AG04449 (cell line): ENCODE data around the gene TRHDE.

Experiments
- CTCF ChIA-PET: fragments of 350-600 bp; formaldehyde crosslinking; extraction: SDS; loops from one replicate; lab custom pipeline; 2021; ENCODE audit warnings: antibody characterized with exemption; lab: Yijun Ruan, JAX
- POLR2A ChIA-PET: fragments of 400-600, 350-600 bp; formaldehyde crosslinking; extraction: SDS; loops from one replicate; lab custom pipeline; 2020; ENCODE audit warnings: antibody characterized with exemption, inconsistent platforms; lab: Yijun Ruan, JAX
- DNase-seq: peaks from one replicate; pipeline ENCODE4 v3.0.0-alpha.2; 2010; ENCODE audit warnings: low read depth, low spot score
- H3K4me3 ChIP-seq: 2 replicates; pipeline ENCODE4 v1.5.1; 2011; ENCODE audit warnings: low read depth, mild to moderate bottlenecking, control low read depth, low read length
- CTCF ChIP-seq: IDR thresholded peaks from one replicate; pipeline ENCODE4 v1.5.1; 2011; ENCODE audit warnings: mild to moderate bottlenecking, moderate library complexity, low read length, control low read depth, inconsistent platforms; ENCODE audit not compliant: insufficient read depth; ENCODE audit errors: missing control alignments

The TRHDE gene

GRCh38 chr12:72465155-72465554 is 193.0 kb downstream of the TRHDE start:
- no peak overlapping the region for H3K4me3 ChIP-seq
- POLR2A ChIA-PET, result interaction anchor here (0.6 kb wide), 1 partner anchor 31 kb away, joined by 3 read pairs; no protein-coding TSS in a partner anchor
- CTCF ChIA-PET, result no interaction called here
- DNase-seq, result no peak
- TF ChIP-seq CTCF, result no peak

- no peak for TF ChIP-seq CTCF
- POLR2A ChIA-PET, result interaction anchor here (0.6 kb wide), 1 partner anchor 32 kb away, joined by 3 read pairs; no protein-coding TSS in a partner anchor
- DNase-seq, result no peak
- no peak overlapping the region for H3K4me3 ChIP-seq
- CTCF ChIA-PET, result no interaction called here
Measured at GRCh38 chr12:72465940-72466630, 193.9 kb downstream of the TRHDE start.

GRCh38 chr12:72467985-72468384 is 195.8 kb downstream of the TRHDE start:
- H3K4me3 ChIP-seq, result no peak overlapping the region
- CTCF ChIA-PET, result no interaction called here
- POLR2A ChIA-PET, result no interaction called here
- no peak for TF ChIP-seq CTCF
- no peak for DNase-seq

- ChIA-PET POLR2A (no interaction called here), CTCF (no interaction called here)
- TF ChIP-seq CTCF, result no peak
- no peak overlapping the region for H3K4me3 ChIP-seq
- no peak for DNase-seq
Measured at GRCh38 chr12:72468505-72468904, 196.3 kb downstream of the TRHDE start.

GRCh38 chr12:72471806-72472205 is 199.6 kb downstream of the TRHDE start:
- no peak overlapping the region for H3K4me3 ChIP-seq
- TF ChIP-seq CTCF, result no peak
- CTCF ChIA-PET, result interaction anchor here (1.2 kb wide), 1 partner anchor 198 kb away, joined by 3 read pairs; no protein-coding TSS in a partner anchor
- no peak for DNase-seq
- POLR2A ChIA-PET, result no interaction called here

- H3K4me3 ChIP-seq, result no peak overlapping the region
- ChIA-PET POLR2A (no interaction called here), CTCF (interaction anchor here (1.2 kb wide), 1 partner anchor 199 kb away, joined by 3 read pairs; no protein-coding TSS in a partner anchor)
- TF ChIP-seq CTCF, result no peak
- DNase-seq, result no peak
Measured at GRCh38 chr12:72472350-72472749, 200.2 kb downstream of the TRHDE start.
